ENCODE measurements around the gene VN1R5.

Gene VN1R5

GRCh38 chr1:247291161-247291560 is 35.3 kb downstream of the VN1R5 start:
- no peak for ATAC-seq
- Mint-ChIP-seq H3K27ac (no peak overlapping the region), H3K4me1 (no peaks in the 10 kb centered on the region), H3K36me3 (no peaks in the 10 kb centered on the region), H3K4me3 (no peak overlapping the region), H3K9me3 (peaks cover 9% of the 10 kb centered on the region)
- no peak for DNase-seq (ENCODE audit: low spot score in 2 of 2)

GRCh38 chr1:247291833-247292561 is 36.1 kb downstream of the VN1R5 start:
- Mint-ChIP-seq H3K27ac (no peak overlapping the region), H3K4me3 (no peak overlapping the region), H3K36me3 (no peaks in the 10 kb centered on the region), H3K4me1 (no peaks in the 10 kb centered on the region), H3K9me3 (peaks cover 9% of the 10 kb centered on the region)
- ATAC-seq, result peak; percentile 44
- no peak for DNase-seq (ENCODE audit: low spot score in 2 of 2)

GRCh38 chr1:247293047-247293446 is 37.2 kb downstream of the VN1R5 start:
- H3K4me3 Mint-ChIP-seq, result no peak overlapping the region
- H3K9me3 Mint-ChIP-seq, result peaks cover 6% of the 10 kb centered on the region
- DNase-seq (ENCODE audit: low spot score in 2 of 2) (no peak), ATAC-seq (no peak)
- peaks cover 8% of the 10 kb centered on the region for H3K4me1 Mint-ChIP-seq
- no peaks in the 10 kb centered on the region for H3K36me3 Mint-ChIP-seq
- H3K27ac Mint-ChIP-seq, result no peak overlapping the region

GRCh38 chr1:247294282-247294681 is 38.4 kb downstream of the VN1R5 start:
- no peak overlapping the region for H3K27ac Mint-ChIP-seq
- peaks cover under 1% of the 10 kb centered on the region for H3K9me3 Mint-ChIP-seq
- no peak for DNase-seq (ENCODE audit: low spot score in 2 of 2)
- H3K36me3 Mint-ChIP-seq, result no peaks in the 10 kb centered on the region
- peaks cover 9% of the 10 kb centered on the region for H3K4me1 Mint-ChIP-seq
- H3K4me3 Mint-ChIP-seq, result no peak overlapping the region
- ATAC-seq, result no peak

- H3K4me3 Mint-ChIP-seq, result no peak overlapping the region
- DNase-seq (ENCODE audit: low spot score in 2 of 2) (no peak), ATAC-seq (no peak)
- no peaks in the 10 kb centered on the region for H3K9me3 Mint-ChIP-seq
- no peaks in the 10 kb centered on the region for H3K36me3 Mint-ChIP-seq
- peaks cover 9% of the 10 kb centered on the region for H3K4me1 Mint-ChIP-seq
- no peak overlapping the region for H3K27ac Mint-ChIP-seq
Measured at GRCh38 chr1:247295274-247295684, 39.4 kb downstream of the VN1R5 start.

- H3K36me3 Mint-ChIP-seq, result no peaks in the 10 kb centered on the region
- H3K9me3 Mint-ChIP-seq, result no peaks in the 10 kb centered on the region
- no peak for DNase-seq (ENCODE audit: low spot score in 2 of 2)
- ATAC-seq, result no peak
- peaks cover 9% of the 10 kb centered on the region for H3K4me1 Mint-ChIP-seq
- H3K4me3 Mint-ChIP-seq, result no peak overlapping the region
- H3K27ac Mint-ChIP-seq, result no peak overlapping the region
Measured at GRCh38 chr1:247295746-247296145, 39.9 kb downstream of the VN1R5 start.

- DNase-seq (ENCODE audit: low spot score in 2 of 2) (no peak), ATAC-seq (no peak)
- Mint-ChIP-seq H3K36me3 (no peaks in the 10 kb centered on the region), H3K27ac (no peak overlapping the region), H3K4me3 (no peak overlapping the region), H3K9me3 (no peaks in the 10 kb centered on the region), H3K4me1 (peaks cover 9% of the 10 kb centered on the region)
Measured at GRCh38 chr1:247296599-247297180, 40.8 kb downstream of the VN1R5 start.

- peaks cover 9% of the 10 kb centered on the region for H3K4me1 Mint-ChIP-seq
- no peaks in the 10 kb centered on the region for H3K9me3 Mint-ChIP-seq
- H3K36me3 Mint-ChIP-seq, result no peaks in the 10 kb centered on the region
- ATAC-seq (no peak), DNase-seq (ENCODE audit: low spot score in 2 of 2) (no peak)
- peak overlapping the region; percentile 82 for H3K27ac Mint-ChIP-seq
- no peak overlapping the region for H3K4me3 Mint-ChIP-seq
Measured at GRCh38 chr1:247297263-247298123, 41.6 kb downstream of the VN1R5 start.

GRCh38 chr1:247298124-247298481 is 42.2 kb downstream of the VN1R5 start:
- H3K27ac Mint-ChIP-seq, result peak overlapping the region; percentile 82
- ATAC-seq, result no peak

GRCh38 chr1:247298701-247299100 is 42.8 kb downstream of the VN1R5 start:
- DNase-seq (ENCODE audit: low spot score in 2 of 2) (no peak), ATAC-seq (no peak)
- peaks cover 9% of the 10 kb centered on the region for H3K4me1 Mint-ChIP-seq
- no peaks in the 10 kb centered on the region for H3K9me3 Mint-ChIP-seq
- no peaks in the 10 kb centered on the region for H3K36me3 Mint-ChIP-seq
- no peak overlapping the region for H3K4me3 Mint-ChIP-seq
- H3K27ac Mint-ChIP-seq, result no peak overlapping the region

More at GRCh38 chr1:247298124-247298481, 42.2 kb downstream of the VN1R5 start:
- Mint-ChIP-seq H3K36me3 (no peaks in the 10 kb centered on the region), H3K9me3 (no peaks in the 10 kb centered on the region), H3K4me3 (no peak overlapping the region), H3K4me1 (peaks cover 9% of the 10 kb centered on the region)
- no peak for DNase-seq (ENCODE audit: low spot score in 2 of 2)

GRCh38 chr1:247299723-247300381 is 44.0 kb downstream of the VN1R5 start:
- Mint-ChIP-seq H3K9me3 (no peaks in the 10 kb centered on the region), H3K36me3 (no peaks in the 10 kb centered on the region), H3K27ac (no peak overlapping the region), H3K4me1 (peaks cover 9% of the 10 kb centered on the region), H3K4me3 (no peak overlapping the region)
- no peak for DNase-seq (ENCODE audit: low spot score in 2 of 2)
- ATAC-seq, result no peak

- peaks cover 9% of the 10 kb centered on the region for H3K4me1 Mint-ChIP-seq
- DNase-seq (ENCODE audit: low spot score in 2 of 2), result no peak
- no peak overlapping the region for H3K27ac Mint-ChIP-seq
- H3K9me3 Mint-ChIP-seq, result no peaks in the 10 kb centered on the region
- no peak overlapping the region for H3K4me3 Mint-ChIP-seq
- no peak for ATAC-seq
- peaks cover 2% of the 10 kb centered on the region for H3K36me3 Mint-ChIP-seq
Measured at GRCh38 chr1:247300491-247301175, 44.8 kb downstream of the VN1R5 start.

GRCh38 chr1:247301176-247301540 is 45.3 kb downstream of the VN1R5 start:
- Mint-ChIP-seq H3K9me3 (no peaks in the 10 kb centered on the region), H3K27ac (no peak overlapping the region), H3K4me3 (no peak overlapping the region), H3K4me1 (peaks cover 9% of the 10 kb centered on the region), H3K36me3 (peaks cover 7% of the 10 kb centered on the region)
- ATAC-seq (no peak), DNase-seq (ENCODE audit: low spot score in 2 of 2) (no peak)

GRCh38 chr1:247303216-247303615 is 47.3 kb downstream of the VN1R5 start:
- DNase-seq (ENCODE audit: low spot score in 2 of 2) (no peak), ATAC-seq (no peak)
- Mint-ChIP-seq H3K36me3 (peaks cover 12% of the 10 kb centered on the region), H3K4me3 (no peak overlapping the region), H3K27ac (no peak overlapping the region), H3K9me3 (no peaks in the 10 kb centered on the region), H3K4me1 (no peaks in the 10 kb centered on the region)

- DNase-seq (ENCODE audit: low spot score in 2 of 2) (no peak), ATAC-seq (no peak)
- Mint-ChIP-seq H3K27ac (no peak overlapping the region), H3K36me3 (peaks cover 12% of the 10 kb centered on the region), H3K4me3 (no peak overlapping the region), H3K4me1 (no peaks in the 10 kb centered on the region), H3K9me3 (no peaks in the 10 kb centered on the region)
Measured at GRCh38 chr1:247304031-247304430, 48.2 kb downstream of the VN1R5 start.

All from stimulated activated effector memory CD8-positive, alpha-beta T cell treated with anti-CD3 and anti-CD28 coated beads, Interleukin-12 subunit alpha, Interleukin-12 subunit beta, amount 100 ng/mL, for 72 hours (primary cell).